ENCODE data around the gene HAUS3.

DNA sequence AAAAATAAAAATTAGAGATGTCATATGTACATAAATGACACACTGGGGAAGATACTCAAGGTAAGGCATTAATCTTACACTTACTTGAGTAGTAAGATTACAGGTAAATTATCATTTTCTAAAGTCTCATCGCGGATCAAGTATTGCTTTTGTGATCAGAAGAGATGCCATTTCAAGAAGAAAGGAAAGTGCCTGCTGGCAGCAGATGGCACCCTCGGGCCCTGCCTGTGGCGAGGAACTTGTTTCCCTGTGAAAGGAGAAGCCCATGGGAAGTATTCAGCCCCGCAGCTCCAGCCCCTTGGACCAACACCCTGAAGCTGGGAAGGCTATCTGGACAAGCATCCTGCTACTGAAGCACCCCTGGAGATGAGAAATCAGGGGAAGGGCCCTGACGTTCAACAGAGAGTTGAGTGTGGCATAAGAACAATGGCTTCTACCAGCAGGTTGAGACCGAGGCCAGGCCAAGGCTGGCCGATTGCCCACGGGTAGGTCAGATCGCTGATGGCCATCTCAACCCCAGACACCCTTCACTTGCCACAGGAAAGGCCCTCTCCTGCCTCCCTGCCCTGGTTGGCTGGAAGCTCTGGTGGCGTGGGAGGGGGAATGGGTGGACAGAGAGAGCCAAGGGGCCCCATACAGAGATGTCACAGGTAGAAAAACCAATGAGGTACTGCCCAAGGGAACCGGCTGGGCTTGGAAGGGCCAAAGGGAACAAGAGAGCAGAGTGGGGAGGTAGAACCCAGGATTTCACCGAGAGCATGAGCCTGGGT lies 38.8 kb upstream of the HAUS3 start:
- TF ChIP-seq, protein P1, sequence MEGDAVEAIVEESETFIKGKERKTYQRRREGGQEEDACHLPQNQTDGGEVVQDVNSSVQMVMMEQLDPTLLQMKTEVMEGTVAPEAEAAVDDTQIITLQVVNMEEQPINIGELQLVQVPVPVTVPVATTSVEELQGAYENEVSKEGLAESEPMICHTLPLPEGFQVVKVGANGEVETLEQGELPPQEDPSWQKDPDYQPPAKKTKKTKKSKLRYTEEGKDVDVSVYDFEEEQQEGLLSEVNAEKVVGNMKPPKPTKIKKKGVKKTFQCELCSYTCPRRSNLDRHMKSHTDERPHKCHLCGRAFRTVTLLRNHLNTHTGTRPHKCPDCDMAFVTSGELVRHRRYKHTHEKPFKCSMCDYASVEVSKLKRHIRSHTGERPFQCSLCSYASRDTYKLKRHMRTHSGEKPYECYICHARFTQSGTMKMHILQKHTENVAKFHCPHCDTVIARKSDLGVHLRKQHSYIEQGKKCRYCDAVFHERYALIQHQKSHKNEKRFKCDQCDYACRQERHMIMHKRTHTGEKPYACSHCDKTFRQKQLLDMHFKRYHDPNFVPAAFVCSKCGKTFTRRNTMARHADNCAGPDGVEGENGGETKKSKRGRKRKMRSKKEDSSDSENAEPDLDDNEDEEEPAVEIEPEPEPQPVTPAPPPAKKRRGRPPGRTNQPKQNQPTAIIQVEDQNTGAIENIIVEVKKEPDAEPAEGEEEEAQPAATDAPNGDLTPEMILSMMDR (IDR thresholded peaks at IDR 0.05), result no peak
- no peak for TF ChIP-seq EZH2 (IDR thresholded peaks at IDR 0.05)

Data from neural progenitor cell (in vitro differentiated cells).